ENCODE results near the gene SLX4IP. TPM values are rescaled to one million over a fixed set of nuclear protein-coding genes. Genes with fewer than 3 reads are reported as not detected.

SLX4IP gene
- total RNA-seq, 4 donors from 2014 or later = 3.4 to 6.3 (median 3.9) TPM

DNA sequence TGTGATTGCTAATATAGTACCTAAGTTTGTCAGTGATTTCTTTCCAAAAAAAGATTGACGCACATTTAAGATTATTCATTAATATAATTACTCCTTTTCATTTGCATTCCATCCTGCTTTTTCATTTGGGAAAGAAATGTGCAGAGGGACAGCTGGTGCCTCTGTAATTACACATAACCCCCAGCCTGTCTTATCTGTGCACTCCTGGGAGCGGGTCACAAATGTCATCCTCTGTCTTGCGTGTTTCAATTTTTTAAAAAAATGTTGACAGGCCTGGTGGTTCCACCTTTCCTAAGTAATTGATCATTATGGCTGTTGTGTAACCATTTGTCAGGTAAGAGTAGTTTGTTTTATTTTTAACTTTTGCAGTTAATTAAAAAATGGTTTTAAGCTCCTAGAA is 92.7 kb downstream of the SLX4IP start:
- no peak overlapping the region for H3K27ac ChIP-seq
- no peak for DNase-seq

DNA sequence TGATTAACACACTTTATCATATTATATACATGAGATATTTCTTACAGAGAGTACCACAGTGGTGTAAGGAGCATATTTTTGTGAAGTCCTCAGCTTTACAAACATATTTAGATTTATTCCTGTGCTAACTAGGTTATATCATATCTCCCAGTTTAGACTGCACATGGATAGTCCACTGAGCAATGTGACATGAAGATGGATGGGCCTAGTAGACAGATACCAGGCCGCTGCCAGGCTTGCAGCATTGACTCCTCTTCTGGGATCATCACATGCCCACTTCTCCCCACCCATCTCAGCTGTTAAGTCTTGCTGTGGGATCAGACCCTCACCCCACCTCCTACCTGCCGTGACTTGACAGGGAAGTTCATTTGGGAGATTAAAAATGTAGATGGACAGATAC is 95.8 kb downstream of the SLX4IP start:
- no peaks in the 10 kb centered on the region for H3K9me3 ChIP-seq
- WGBS, 2 donors = 96 to 100% methylated on average over 2 of the region's 2 CpGs
- H3K27me3 ChIP-seq = no peaks in the 10 kb centered on the region
- no peaks in the 10 kb centered on the region for H3K4me1 ChIP-seq
- H3K36me3 ChIP-seq = no peaks in the 10 kb centered on the region
- intact Hi-C loops (cut with DNase I) = no loop called here
- H3K4me3 ChIP-seq = no peak overlapping the region
- H3K27ac ChIP-seq = no peak overlapping the region
- no peak for DNase-seq
- no peak for TF ChIP-seq POLR2A (IDR thresholded peaks at IDR 0.05)
- TF ChIP-seq, protein P1, sequence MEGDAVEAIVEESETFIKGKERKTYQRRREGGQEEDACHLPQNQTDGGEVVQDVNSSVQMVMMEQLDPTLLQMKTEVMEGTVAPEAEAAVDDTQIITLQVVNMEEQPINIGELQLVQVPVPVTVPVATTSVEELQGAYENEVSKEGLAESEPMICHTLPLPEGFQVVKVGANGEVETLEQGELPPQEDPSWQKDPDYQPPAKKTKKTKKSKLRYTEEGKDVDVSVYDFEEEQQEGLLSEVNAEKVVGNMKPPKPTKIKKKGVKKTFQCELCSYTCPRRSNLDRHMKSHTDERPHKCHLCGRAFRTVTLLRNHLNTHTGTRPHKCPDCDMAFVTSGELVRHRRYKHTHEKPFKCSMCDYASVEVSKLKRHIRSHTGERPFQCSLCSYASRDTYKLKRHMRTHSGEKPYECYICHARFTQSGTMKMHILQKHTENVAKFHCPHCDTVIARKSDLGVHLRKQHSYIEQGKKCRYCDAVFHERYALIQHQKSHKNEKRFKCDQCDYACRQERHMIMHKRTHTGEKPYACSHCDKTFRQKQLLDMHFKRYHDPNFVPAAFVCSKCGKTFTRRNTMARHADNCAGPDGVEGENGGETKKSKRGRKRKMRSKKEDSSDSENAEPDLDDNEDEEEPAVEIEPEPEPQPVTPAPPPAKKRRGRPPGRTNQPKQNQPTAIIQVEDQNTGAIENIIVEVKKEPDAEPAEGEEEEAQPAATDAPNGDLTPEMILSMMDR (IDR thresholded peaks at IDR 0.05) = no peak

More for the DNA sequence above, 92.7 kb downstream of the SLX4IP start:
- no peaks in the 10 kb centered on the region for H3K9me3 ChIP-seq
- no peaks in the 10 kb centered on the region for H3K27me3 ChIP-seq
- 93 to 97% methylated on average over 3 of the region's 3 CpGs for WGBS, 2 donors
- peaks cover 10 to 23% (median 13%) of the 10 kb centered on the region in 3 donors for H3K4me1 ChIP-seq
- no peak overlapping the region for H3K4me3 ChIP-seq
- no peaks in the 10 kb centered on the region for H3K36me3 ChIP-seq
- TF ChIP-seq, protein P1 (IDR thresholded peaks at IDR 0.05) = no peak
- TF ChIP-seq POLR2A (IDR thresholded peaks at IDR 0.05) = no peak
- intact Hi-C loops (cut with DNase I) = no loop called here

DNA sequence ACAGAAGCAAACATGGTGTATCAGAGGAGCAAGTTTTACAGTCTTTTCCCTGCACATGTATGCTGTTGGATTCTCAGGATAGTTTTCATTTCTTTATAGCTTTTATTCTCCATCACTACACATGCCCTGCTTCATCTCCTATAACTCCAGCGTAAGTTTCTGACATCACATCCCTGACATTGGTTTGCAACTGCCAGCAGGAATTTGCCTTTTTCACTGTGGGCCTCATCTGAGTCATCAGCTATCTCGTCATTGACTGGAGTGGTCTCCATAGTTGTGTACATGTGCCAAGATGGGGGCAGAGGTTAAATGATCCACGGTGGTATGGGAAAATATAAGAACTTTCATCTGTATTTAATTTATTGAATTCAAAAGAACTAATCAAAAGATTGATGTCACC is 96.7 kb downstream of the SLX4IP start:
- H3K4me1 ChIP-seq = peaks cover 0 to 7% (median 0%) of the 10 kb centered on the region in 3 donors
- TF ChIP-seq POLR2A (IDR thresholded peaks at IDR 0.05) = no peak
- TF ChIP-seq, protein P1 (IDR thresholded peaks at IDR 0.05) = no peak
- no peaks in the 10 kb centered on the region for H3K27me3 ChIP-seq
- no peak overlapping the region for H3K4me3 ChIP-seq
- H3K9me3 ChIP-seq = no peaks in the 10 kb centered on the region
- no peaks in the 10 kb centered on the region for H3K36me3 ChIP-seq
- no peak for DNase-seq
- 86 to 88% methylated on average over 3 of the region's 3 CpGs for WGBS, 2 donors
- no peak overlapping the region for H3K27ac ChIP-seq
- intact Hi-C loops (cut with DNase I) = no loop called here

DNA sequence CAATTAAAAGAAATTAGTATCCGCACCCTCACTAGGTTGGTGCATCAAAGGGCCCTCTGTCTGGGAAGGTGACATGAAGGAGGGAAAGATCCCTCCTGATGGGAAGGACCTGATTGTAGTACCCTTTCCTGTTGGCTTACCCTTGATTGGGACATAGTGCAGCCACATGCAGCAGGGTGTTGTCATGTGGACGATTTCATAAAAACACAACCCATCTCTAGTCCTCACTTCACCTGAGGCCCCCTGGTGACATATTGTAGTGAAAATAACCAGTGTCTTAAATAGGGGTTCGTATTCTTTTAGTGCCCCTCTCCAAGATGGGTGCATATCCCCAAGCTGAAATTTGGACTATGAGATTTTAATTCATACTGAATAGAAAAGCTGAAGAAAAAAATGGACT is 97.3 kb downstream of the SLX4IP start:
- H3K27me3 ChIP-seq = no peaks in the 10 kb centered on the region
- intact Hi-C loops (cut with DNase I) = no loop called here

DNA sequence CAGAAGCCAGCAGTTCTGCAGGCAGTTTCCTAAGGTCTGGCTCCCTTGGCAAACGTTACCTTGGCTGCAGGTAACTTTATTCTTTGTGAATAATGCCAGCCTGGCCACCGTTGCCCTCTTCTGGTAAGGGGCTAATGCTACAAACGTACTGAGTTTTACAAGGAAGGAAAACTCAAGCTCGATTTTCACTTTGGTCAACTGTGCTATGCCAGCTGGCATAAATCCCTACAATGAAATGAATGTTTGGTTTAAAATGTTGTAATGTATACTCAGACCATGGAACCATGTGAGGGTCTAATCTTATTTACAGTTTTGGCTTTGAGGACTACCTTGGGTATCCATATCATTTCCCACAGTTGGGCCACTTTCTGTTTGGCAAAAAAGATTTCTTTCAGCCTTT is 101.4 kb downstream of the SLX4IP start:
- Histone ChIP-seq H3K4me3 (no peak overlapping the region), H3K36me3 (no peaks in the 10 kb centered on the region), H3K27ac (peak overlapping the region in 1 of 4 donors; percentile 11), H3K9me3 (no peaks in the 10 kb centered on the region), H3K4me1 (peaks cover 9 to 35% (median 11%) of the 10 kb centered on the region in 3 donors), H3K27me3 (no peaks in the 10 kb centered on the region)
- no peak for TF ChIP-seq POLR2A (IDR thresholded peaks at IDR 0.05)
- TF ChIP-seq, protein P1 (IDR thresholded peaks at IDR 0.05) = peak in 5 of 6 experiments; percentile 29 to 63 (median 48)
- intact Hi-C loops (cut with DNase I) = no loop called here
- WGBS, 2 donors = 18% methylated on average over 4 of the region's 4 CpGs
- DNase-seq = no peak

More for the DNA sequence above, 97.3 kb downstream of the SLX4IP start:
- H3K4me1 ChIP-seq = peaks cover 0 to 7% (median 0%) of the 10 kb centered on the region in 3 donors
- H3K9me3 ChIP-seq = no peaks in the 10 kb centered on the region
- H3K4me3 ChIP-seq = no peak overlapping the region
- H3K36me3 ChIP-seq = no peaks in the 10 kb centered on the region
- H3K27ac ChIP-seq = no peak overlapping the region
- WGBS, 2 donors = 88 to 90% methylated on average over 3 of the region's 3 CpGs
- TF ChIP-seq, protein P1 (IDR thresholded peaks at IDR 0.05) = no peak
- TF ChIP-seq POLR2A (IDR thresholded peaks at IDR 0.05) = no peak
- no peak for DNase-seq

Measured in esophagus squamous epithelium (tissue), 5 donors.